HUES6 (cell line): ENCODE data around the gene SPATA24.
"Not testable (repeated sequence)": the region's sequence is repeated elsewhere in the genome, so short reads cannot be mapped to it uniquely, and the experiment has no call there.

Experiments
- H3K27ac ChIP-seq: 2 replicates; pipeline ENCODE4 v1.7.0; 2013; ENCODE audit warnings: low read depth, mild to moderate bottlenecking, low read length, inconsistent platforms
- H3K27me3 ChIP-seq: 2 replicates; pipeline ENCODE4 v1.6.1; 2013; ENCODE audit warnings: low read length; ENCODE audit not compliant: control insufficient read depth, insufficient read depth
- H3K36me3 ChIP-seq: 2 replicates; pipeline ENCODE4 v1.6.1; 2013; ENCODE audit warnings: low read length; ENCODE audit not compliant: control insufficient read depth, insufficient read depth
- H3K4me1 ChIP-seq: 2 replicates; pipeline ENCODE4 v1.6.1; 2013; ENCODE audit warnings: low read length; ENCODE audit not compliant: control insufficient read depth, insufficient read depth
- H3K4me3 ChIP-seq: 2 replicates; pipeline ENCODE4 v1.5.1; 2013; ENCODE audit warnings: low read depth, low read length
- H3K9ac ChIP-seq: one replicate; pipeline ENCODE4 v1.6.1; 2013; ENCODE audit warnings: mild to moderate bottlenecking, low read length
- H3K9me3 ChIP-seq: 2 replicates; pipeline ENCODE4 v1.6.1; 2013; ENCODE audit warnings: low read depth, low read length; ENCODE audit not compliant: control insufficient read depth, insufficient read depth

Gene SPATA24

GRCh38 chr5:139415221-139415861 is 11.5 kb upstream of the SPATA24 start:
- peaks cover 4% of the 10 kb centered on the region; the same call in 1 of the 2 replicates for H3K4me1 ChIP-seq
- H3K4me3 ChIP-seq: no peak overlapping the region
- no peaks in the 10 kb centered on the region for H3K9me3 ChIP-seq
- H3K27ac ChIP-seq: no peak overlapping the region
- no peak overlapping the region for H3K9ac ChIP-seq
- no peaks in the 10 kb centered on the region for H3K27me3 ChIP-seq
- peaks cover 19% of the 10 kb centered on the region for H3K36me3 ChIP-seq

GRCh38 chr5:139414581-139415130 is 10.8 kb upstream of the SPATA24 start:
- Histone ChIP-seq H3K9ac (no peak overlapping the region), H3K27ac (no peak overlapping the region), H3K4me1 (peaks cover 3% of the 10 kb centered on the region; the same call in 1 of the 2 replicates), H3K4me3 (no peak overlapping the region), H3K36me3 (peaks cover 16% of the 10 kb centered on the region), H3K9me3 (no peaks in the 10 kb centered on the region), H3K27me3 (no peaks in the 10 kb centered on the region)

- Histone ChIP-seq H3K9me3 (no peaks in the 10 kb centered on the region), H3K27ac (no peak overlapping the region), H3K9ac (no peak overlapping the region), H3K27me3 (no peaks in the 10 kb centered on the region), H3K4me1 (no peaks in the 10 kb centered on the region), H3K4me3 (no peak overlapping the region), H3K36me3 (peaks cover 9% of the 10 kb centered on the region)
Observed at GRCh38 chr5:139413963-139414362, 10.1 kb upstream of the SPATA24 start.

GRCh38 chr5:139413153-139413552 is 9.3 kb upstream of the SPATA24 start:
- H3K4me3 ChIP-seq: no peak overlapping the region
- H3K27me3 ChIP-seq: no peaks in the 10 kb centered on the region
- no peak overlapping the region for H3K27ac ChIP-seq
- H3K9ac ChIP-seq: no peak overlapping the region
- peaks cover 9% of the 10 kb centered on the region for H3K36me3 ChIP-seq
- H3K4me1 ChIP-seq: no peaks in the 10 kb centered on the region
- H3K9me3 ChIP-seq: no peaks in the 10 kb centered on the region

GRCh38 chr5:139410993-139411828 is 7.3 kb upstream of the SPATA24 start:
- no peaks in the 10 kb centered on the region for H3K9me3 ChIP-seq

GRCh38 chr5:139410121-139410992 is 6.5 kb upstream of the SPATA24 start:
- H3K4me3 ChIP-seq: no peak overlapping the region

More at GRCh38 chr5:139410993-139411828, 7.3 kb upstream of the SPATA24 start:
- Histone ChIP-seq H3K9ac (no peak overlapping the region), H3K27me3 (no peaks in the 10 kb centered on the region), H3K4me1 (no peaks in the 10 kb centered on the region), H3K27ac (no peak overlapping the region), H3K4me3 (no peak overlapping the region), H3K36me3 (peaks cover 4% of the 10 kb centered on the region)

GRCh38 chr5:139409116-139409515 is 5.2 kb upstream of the SPATA24 start:
- H3K9me3 ChIP-seq, H3K4me3 ChIP-seq, H3K9ac ChIP-seq, H3K36me3 ChIP-seq, H3K27ac ChIP-seq, H3K27me3 ChIP-seq, H3K4me1 ChIP-seq: not testable (repeated sequence)

More at GRCh38 chr5:139410121-139410992, 6.5 kb upstream of the SPATA24 start:
- Histone ChIP-seq H3K27me3 (no peaks in the 10 kb centered on the region), H3K36me3 (peaks cover 4% of the 10 kb centered on the region), H3K4me1 (no peaks in the 10 kb centered on the region), H3K9me3 (no peaks in the 10 kb centered on the region), H3K27ac (no peak overlapping the region), H3K9ac (no peak overlapping the region)

- peaks cover 11% of the 10 kb centered on the region for H3K4me1 ChIP-seq
- H3K27ac ChIP-seq: no peak overlapping the region
- no peaks in the 10 kb centered on the region for H3K36me3 ChIP-seq
- H3K9ac ChIP-seq: no peak overlapping the region
- no peaks in the 10 kb centered on the region for H3K27me3 ChIP-seq
- no peak overlapping the region for H3K4me3 ChIP-seq
- no peaks in the 10 kb centered on the region for H3K9me3 ChIP-seq
Observed at GRCh38 chr5:139408191-139408590, 4.3 kb upstream of the SPATA24 start.

GRCh38 chr5:139407517-139407916 is 3.6 kb upstream of the SPATA24 start:
- no peak overlapping the region for H3K4me3 ChIP-seq
- H3K36me3 ChIP-seq: no peaks in the 10 kb centered on the region
- no peak overlapping the region for H3K27ac ChIP-seq
- peaks cover 14% of the 10 kb centered on the region for H3K4me1 ChIP-seq
- H3K9me3 ChIP-seq: no peaks in the 10 kb centered on the region
- H3K9ac ChIP-seq: no peak overlapping the region
- H3K27me3 ChIP-seq: no peaks in the 10 kb centered on the region

GRCh38 chr5:139406963-139407362 is 3.1 kb upstream of the SPATA24 start:
- Histone ChIP-seq H3K4me3 (no peak overlapping the region), H3K36me3 (no peaks in the 10 kb centered on the region), H3K9me3 (no peaks in the 10 kb centered on the region), H3K9ac (no peak overlapping the region), H3K27me3 (no peaks in the 10 kb centered on the region), H3K27ac (no peak overlapping the region), H3K4me1 (peaks cover 14% of the 10 kb centered on the region)
